ENCODE results near the gene GMNN.

Gene GMNN

GRCh38 chr6:24774696-24775519 lies at the start of gene GMNN:
Gene GMNN (plus strand): TSS chr6:24774937. CDS start chr6:24777247, 2,310 bp downstream.
- no peak for TF ChIP-seq GATA2 (IDR thresholded peaks at IDR 0.05; ENCODE audit: low read depth, low read length)
- TF ChIP-seq GATA3 (IDR thresholded peaks at IDR 0.05; ENCODE audit: low read depth, low read length) = no peak

- TF ChIP-seq GATA3 (IDR thresholded peaks at IDR 0.05; ENCODE audit: low read depth, low read length) = no peak
- TF ChIP-seq GATA2 (IDR thresholded peaks at IDR 0.05; ENCODE audit: low read depth, low read length) = no peak
Measured at GRCh38 chr6:24734166-24734565, 40.6 kb upstream of the GMNN start.

GRCh38 chr6:24738741-24739140 lies 36.0 kb upstream of the GMNN start:
- TF ChIP-seq GATA3 (IDR thresholded peaks at IDR 0.05; ENCODE audit: low read depth, low read length) = no peak
- no peak for TF ChIP-seq GATA2 (IDR thresholded peaks at IDR 0.05; ENCODE audit: low read depth, low read length)

GRCh38 chr6:24740861-24741260 lies 33.9 kb upstream of the GMNN start:
- TF ChIP-seq GATA3 (IDR thresholded peaks at IDR 0.05; ENCODE audit: low read depth, low read length) = no peak
- TF ChIP-seq GATA2 (IDR thresholded peaks at IDR 0.05; ENCODE audit: low read depth, low read length) = no peak

- TF ChIP-seq GATA2 (IDR thresholded peaks at IDR 0.05; ENCODE audit: low read depth, low read length) (no peak), GATA3 (IDR thresholded peaks at IDR 0.05; ENCODE audit: low read depth, low read length) (no peak)
Measured at GRCh38 chr6:24742216-24742738, 32.5 kb upstream of the GMNN start.

- TF ChIP-seq GATA2 (IDR thresholded peaks at IDR 0.05; ENCODE audit: low read depth, low read length) (no peak), GATA3 (IDR thresholded peaks at IDR 0.05; ENCODE audit: low read depth, low read length) (no peak)
Measured at GRCh38 chr6:24743265-24743943, 31.3 kb upstream of the GMNN start.

GRCh38 chr6:24743944-24744335 lies 30.8 kb upstream of the GMNN start:
- TF ChIP-seq GATA2 (IDR thresholded peaks at IDR 0.05; ENCODE audit: low read depth, low read length) (no peak), GATA3 (IDR thresholded peaks at IDR 0.05; ENCODE audit: low read depth, low read length) (no peak)

GRCh38 chr6:24744911-24745310 lies 29.8 kb upstream of the GMNN start:
- TF ChIP-seq GATA2 (IDR thresholded peaks at IDR 0.05; ENCODE audit: low read depth, low read length) (no peak), GATA3 (IDR thresholded peaks at IDR 0.05; ENCODE audit: low read depth, low read length) (no peak)

GRCh38 chr6:24749297-24749696 lies 25.4 kb upstream of the GMNN start:
- TF ChIP-seq GATA3 (IDR thresholded peaks at IDR 0.05; ENCODE audit: low read depth, low read length) (no peak), GATA2 (IDR thresholded peaks at IDR 0.05; ENCODE audit: low read depth, low read length) (no peak)

GRCh38 chr6:24752503-24752902 lies 22.2 kb upstream of the GMNN start:
- TF ChIP-seq GATA3 (IDR thresholded peaks at IDR 0.05; ENCODE audit: low read depth, low read length) (no peak), GATA2 (IDR thresholded peaks at IDR 0.05; ENCODE audit: low read depth, low read length) (no peak)

- TF ChIP-seq GATA2 (IDR thresholded peaks at IDR 0.05; ENCODE audit: low read depth, low read length) = no peak
- no peak for TF ChIP-seq GATA3 (IDR thresholded peaks at IDR 0.05; ENCODE audit: low read depth, low read length)
Measured at GRCh38 chr6:24752917-24753492, 21.7 kb upstream of the GMNN start.

- TF ChIP-seq GATA2 (IDR thresholded peaks at IDR 0.05; ENCODE audit: low read depth, low read length) = no peak
- TF ChIP-seq GATA3 (IDR thresholded peaks at IDR 0.05; ENCODE audit: low read depth, low read length) = no peak
Measured at GRCh38 chr6:24753545-24753944, 21.2 kb upstream of the GMNN start.

GRCh38 chr6:24755279-24755678 lies 19.5 kb upstream of the GMNN start:
- TF ChIP-seq GATA2 (IDR thresholded peaks at IDR 0.05; ENCODE audit: low read depth, low read length) (no peak), GATA3 (IDR thresholded peaks at IDR 0.05; ENCODE audit: low read depth, low read length) (no peak)

- no peak for TF ChIP-seq GATA2 (IDR thresholded peaks at IDR 0.05; ENCODE audit: low read depth, low read length)
- TF ChIP-seq GATA3 (IDR thresholded peaks at IDR 0.05; ENCODE audit: low read depth, low read length) = no peak
Measured at GRCh38 chr6:24757611-24758010, 17.1 kb upstream of the GMNN start.

Measured in SH-SY5Y (cell line).